Mesenchymal stem cell (in vitro differentiated cells and primary cell): Measurements from ENCODE around the gene OST4.

Experiments
- DNase-seq: peaks from one replicate; pipeline ENCODE4 v3.0.0-alpha.2; 2013
- H2AFZ ChIP-seq: one replicate; pipeline ENCODE4 v1.6.1; 2013; ENCODE audit warnings: low read depth, mild to moderate bottlenecking, control low read depth, inconsistent platforms, low read length, moderate library complexity
- H2AK5ac ChIP-seq: 2 replicates; pipeline ENCODE4 v1.6.1; 2013; ENCODE audit warnings: low read length, moderate library complexity, mild to moderate bottlenecking, inconsistent platforms; ENCODE audit not compliant: severe bottlenecking
- H2BK120ac ChIP-seq: one replicate; pipeline ENCODE4 v1.6.1; 2013; ENCODE audit warnings: low read depth, mild to moderate bottlenecking, inconsistent platforms, low read length, moderate library complexity
- H2BK12ac ChIP-seq, 2 experiments: one replicate each; pipeline ENCODE4 v1.6.1; 2013; ENCODE audit warnings: inconsistent platforms in 2 of 2, low read length in 2 of 2, mild to moderate bottlenecking in 2 of 2, moderate library complexity in 2 of 2, control low read depth in 1 of 2
- H2BK15ac ChIP-seq: one replicate; pipeline ENCODE4 v1.6.1; 2013; ENCODE audit warnings: mild to moderate bottlenecking, low read depth, inconsistent platforms; ENCODE audit not compliant: poor library complexity, severe bottlenecking
- H2BK5ac ChIP-seq: 2 replicates; pipeline ENCODE4 v1.6.1; 2013; ENCODE audit warnings: low read depth, mild to moderate bottlenecking, low read length, control low read depth, inconsistent platforms; ENCODE audit not compliant: poor library complexity, severe bottlenecking
- H3K14ac ChIP-seq, 2 experiments: one replicate each; pipeline ENCODE4 v1.6.1; 2013; ENCODE audit warnings: inconsistent platforms in 2 of 2, low read length in 2 of 2, control low read depth in 1 of 2, mild to moderate bottlenecking in 1 of 2, moderate library complexity in 1 of 2
- H3K18ac ChIP-seq, 2 experiments: one replicate each; pipeline ENCODE4 v1.6.1; 2013; ENCODE audit warnings: inconsistent platforms in 2 of 2, low read length in 2 of 2, control low read depth in 1 of 2, low read depth in 1 of 2, mild to moderate bottlenecking in 1 of 2
- H3K23ac ChIP-seq, 2 experiments: one replicate each; pipeline ENCODE4 v1.6.1; 2013; ENCODE audit warnings: inconsistent platforms in 2 of 2, low read length in 2 of 2, mild to moderate bottlenecking in 2 of 2, moderate library complexity in 2 of 2, control low read depth in 1 of 2
- H3K27ac ChIP-seq: 2 replicates; pipeline ENCODE4 v1.5.1; 2013; ENCODE audit warnings: mild to moderate bottlenecking, moderate library complexity, low read length, control low read depth, inconsistent platforms; ENCODE audit not compliant: poor library complexity, severe bottlenecking
- H3K27me3 ChIP-seq, 2 experiments: 2 replicates each; pipeline versions ENCODE4 v1.6.1 to v1.7.0; 2013; ENCODE audit warnings: low read length in 2 of 2, mild to moderate bottlenecking in 2 of 2, moderate library complexity in 2 of 2, control low read depth in 1 of 2, inconsistent platforms in 1 of 2; ENCODE audit not compliant: control insufficient read depth in 1 of 2, insufficient read depth in 1 of 2
- H3K36me3 ChIP-seq, 2 experiments: 2 replicates each; pipeline versions ENCODE4 v1.6.1 to v1.7.0; 2013; ENCODE audit warnings: low read length in 2 of 2, control low read depth in 1 of 2, inconsistent platforms in 1 of 2, low read depth in 1 of 2, mild to moderate bottlenecking in 1 of 2; ENCODE audit not compliant: insufficient read depth in 2 of 2, control insufficient read depth in 1 of 2
- H3K4ac ChIP-seq, 2 experiments: one replicate each; pipeline ENCODE4 v1.6.1; 2013; ENCODE audit warnings: inconsistent platforms in 2 of 2, low read length in 2 of 2, mild to moderate bottlenecking in 2 of 2, moderate library complexity in 2 of 2, control low read depth in 1 of 2, low read depth in 1 of 2
- H3K4me1 ChIP-seq: 2 replicates; pipeline ENCODE4 v1.6.1; 2013; ENCODE audit warnings: low read depth, low read length, control low read depth; ENCODE audit not compliant: control insufficient read depth, insufficient read depth
- H3K4me2 ChIP-seq: 2 replicates; pipeline ENCODE4 v1.6.1; 2013; ENCODE audit warnings: low read length, mild to moderate bottlenecking, inconsistent platforms; ENCODE audit not compliant: poor library complexity, severe bottlenecking
- H3K4me3 ChIP-seq, 2 experiments: 2 replicates each; pipeline versions ENCODE4 v1.5.1 to v1.7.0; 2013; ENCODE audit warnings: low read length in 2 of 2, mild to moderate bottlenecking in 2 of 2, control low read depth in 1 of 2, low read depth in 1 of 2; ENCODE audit not compliant: insufficient read depth in 1 of 2
- H3K79me1 ChIP-seq: replicated peaks from 2 replicates; pipeline ENCODE4 v1.6.1; 2013; ENCODE audit warnings: mild to moderate bottlenecking, control low read depth, low read length, inconsistent platforms; ENCODE audit not compliant: poor library complexity, severe bottlenecking
- H3K9ac ChIP-seq: 2 replicates; pipeline ENCODE4 v1.7.0; 2013; ENCODE audit warnings: mild to moderate bottlenecking, low read length, moderate library complexity
- H3K9me3 ChIP-seq: 2 replicates; pipeline ENCODE4 v1.7.0; 2013; ENCODE audit warnings: mild to moderate bottlenecking, low read length; ENCODE audit not compliant: control insufficient read depth
- H4K8ac ChIP-seq: one replicate; pipeline ENCODE4 v1.6.1; 2013; ENCODE audit warnings: inconsistent platforms, mild to moderate bottlenecking, low read length, moderate library complexity
- H4K91ac ChIP-seq: one replicate; pipeline ENCODE4 v1.6.1; 2013; ENCODE audit warnings: mild to moderate bottlenecking, low read length, inconsistent platforms
- WGBS: methylation state at CpG from one replicate; pipeline ENCODE4 v1.1.7; 2013; ENCODE audit warnings: mixed read lengths; 5-methylcytosine and 5-hydroxymethylcytosine counted together

Gene OST4

GRCh38 chr2:27093430-27094352 is 22.2 kb upstream of the OST4 start:
- H3K4me1 ChIP-seq: peaks cover 17% of the 10 kb centered on the region

GRCh38 chr2:27092696-27093429 is 21.4 kb upstream of the OST4 start:
- 69% methylated on average over 10 of the region's 10 CpGs for WGBS
- Histone ChIP-seq H3K9ac (no peak overlapping the region), H3K27me3 (peaks cover 0 to 8% of the 10 kb centered on the region in 2 experiments), H2AFZ (no peak overlapping the region), H3K4me3 (no peak overlapping the region), H3K18ac (no peak overlapping the region), H3K9me3 (no peaks in the 10 kb centered on the region), H3K23ac (no peak overlapping the region), H3K79me1 (no peaks in the 10 kb centered on the region), H3K27ac (no peak overlapping the region), H3K14ac (peak overlapping the region in 1 of 2 experiments; percentile 69), H2BK15ac (no peak overlapping the region), H3K4me1 (peaks cover 17% of the 10 kb centered on the region), H3K4me2 (no peak overlapping the region), H2BK120ac (no peak overlapping the region), H3K36me3 (no peaks in the 10 kb centered on the region), H2AK5ac (no peak overlapping the region), H2BK5ac (no peak overlapping the region), H2BK12ac (no peak overlapping the region), H4K8ac (no peak overlapping the region), H4K91ac (peak overlapping the region; percentile 54), H3K4ac (no peak overlapping the region)
- no peak for DNase-seq

More at GRCh38 chr2:27093430-27094352, 22.2 kb upstream of the OST4 start:
- Histone ChIP-seq H2BK12ac (no peak overlapping the region), H3K79me1 (no peaks in the 10 kb centered on the region), H4K8ac (no peak overlapping the region), H2BK5ac (no peak overlapping the region), H2AFZ (no peak overlapping the region), H3K36me3 (no peaks in the 10 kb centered on the region), H3K18ac (no peak overlapping the region), H4K91ac (peak overlapping the region; percentile 20), H3K9ac (no peak overlapping the region), H2BK120ac (no peak overlapping the region), H2BK15ac (no peak overlapping the region), H3K4me2 (no peak overlapping the region), H3K23ac (no peak overlapping the region), H3K27me3 (peaks cover 0 to 5% of the 10 kb centered on the region in 2 experiments), H3K4ac (no peak overlapping the region), H3K4me3 (no peak overlapping the region), H3K14ac (no peak overlapping the region), H3K27ac (no peak overlapping the region), H2AK5ac (no peak overlapping the region), H3K9me3 (no peaks in the 10 kb centered on the region)
- DNase-seq: no peak
- 94% methylated on average over 6 of the region's 6 CpGs for WGBS

- Histone ChIP-seq H3K14ac (no peak overlapping the region), H3K4ac (no peak overlapping the region), H3K36me3 (no peaks in the 10 kb centered on the region), H2BK5ac (no peak overlapping the region), H3K4me2 (no peak overlapping the region), H4K8ac (no peak overlapping the region), H2BK120ac (no peak overlapping the region), H3K9ac (no peak overlapping the region), H2BK12ac (no peak overlapping the region), H2AK5ac (no peak overlapping the region), H3K4me3 (no peak overlapping the region), H3K9me3 (no peaks in the 10 kb centered on the region), H2BK15ac (no peak overlapping the region), H3K79me1 (no peaks in the 10 kb centered on the region), H2AFZ (no peak overlapping the region), H3K18ac (no peak overlapping the region), H3K27ac (no peak overlapping the region), H3K23ac (no peak overlapping the region), H3K27me3 (peaks cover 0 to 8% of the 10 kb centered on the region in 2 experiments), H3K4me1 (peaks cover 20% of the 10 kb centered on the region), H4K91ac (no peak overlapping the region)
- WGBS: 83% methylated on average over 25 of the region's 25 CpGs
- DNase-seq: no peak
Measured at GRCh38 chr2:27091746-27092695, 20.6 kb upstream of the OST4 start.
